ENCODE measurements around the gene DPYSL5. TPM values are rescaled to one million over a fixed set of nuclear protein-coding genes. Genes with fewer than 3 reads are reported as not detected.

Gene DPYSL5
- total and polyA plus RNA-seq, 2 of the 13 experiments (the other 11 are each of a cell fraction or from before 2014, with no cell fraction given): 0.15 TPM; not detected in 1

DNA sequence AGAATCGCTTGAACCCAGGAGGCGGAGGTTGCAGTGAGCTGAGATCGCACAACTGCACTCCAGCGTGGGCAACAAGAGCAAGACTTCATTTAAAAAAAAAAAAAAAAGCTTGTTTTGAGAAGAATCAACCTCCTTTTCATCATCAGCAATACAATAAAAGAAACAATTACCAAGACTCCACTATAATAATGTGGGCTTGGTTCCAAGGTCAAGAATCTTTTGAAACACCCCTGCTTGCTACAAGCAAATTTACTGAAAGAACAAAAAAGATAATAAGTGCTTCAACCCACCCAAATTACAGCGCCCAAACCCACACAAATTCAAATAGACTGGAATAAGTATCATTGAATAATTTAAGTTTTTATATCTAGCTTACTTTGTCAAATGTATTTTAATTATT lies 88.9 kb downstream of the DPYSL5 start:
- Histone ChIP-seq H3K9ac (ENCODE audit: insufficient read depth, low read depth, low read length) (no peak overlapping the region), H3K4me2 (ENCODE audit: low read depth, low read length) (no peak overlapping the region), H4K20me1 (ENCODE audit: insufficient read depth, low read length) (no peaks in the 10 kb centered on the region), H3K4me3 (replicated peaks in 1 of 3; ENCODE audit: insufficient read depth in 1 of 3, low read depth in 2 of 3, low read length in 3 of 3) (no peak overlapping the region), H3K27ac (ENCODE audit: extremely low read length, insufficient read depth, low read length) (no peak overlapping the region), H3K27me3 (ENCODE audit: control insufficient read depth in 1 of 2, insufficient read depth in 2 of 2, low read length in 2 of 2) (peaks cover 9 to 53% of the 10 kb centered on the region in 2 experiments; a peak in 3 of 5 replicates), H3K9me3 (ENCODE audit: low read length) (no peaks in the 10 kb centered on the region), H3K79me2 (ENCODE audit: insufficient read depth, low read length) (no peaks in the 10 kb centered on the region), H3K4me1 (ENCODE audit: insufficient read depth, low read length) (peaks cover 12% of the 10 kb centered on the region), H2AFZ (ENCODE audit: low read length) (no peak overlapping the region), H3K36me3 (replicated peaks in 1 of 2; ENCODE audit: control insufficient read depth in 1 of 2, insufficient read depth in 2 of 2, low read length in 2 of 2) (no peaks in the 10 kb centered on the region)
- no peak for FAIRE-seq
- ChIA-PET POLR2A (interaction anchor here (1.2 kb wide), 1 partner anchor 11 kb away, joined by 4 read pairs; no protein-coding TSS in a partner anchor), CTCF (ENCODE audit: low intra/inter-chr PET ratio, low total read pairs) (no interaction called here)
- in situ Hi-C loops (cut with HindIII; ENCODE audit: extremely low pct_ligation_motif_present, low pct_unique_long_range_greater_than_20kb): no loop called here
- intact Hi-C loops (cut with micrococcal nuclease; ENCODE audit: unreplicated experiment): no loop called here
- TF ChIP-seq ZNF225 (CRISPR knock-in tag; IDR thresholded peaks at IDR 0.05) (no peak), PLRG1 (conservative IDR thresholded peaks at IDR 0.05) (no peak), MATR3 (CRISPR knock-in tag; IDR thresholded peaks at IDR 0.05) (no peak), ZNF652 (CRISPR knock-in tag; IDR thresholded peaks at IDR 0.05; ENCODE audit: borderline replicate concordance, low read depth) (no peak), FOSL2 (CRISPR knock-in tag; IDR thresholded peaks at IDR 0.05) (no peak), ZNF10 (CRISPR knock-in tag; IDR thresholded peaks at IDR 0.05; ENCODE audit: borderline replicate concordance, low read depth) (no peak), HDAC2 (CRISPR knock-in tag; IDR thresholded peaks at IDR 0.05) (no peak), NCOA5 (CRISPR knock-in tag; IDR thresholded peaks at IDR 0.05) (no peak), ERF (CRISPR knock-in tag; IDR thresholded peaks at IDR 0.05) (no peak), SMAD9 (CRISPR knock-in tag; IDR thresholded peaks at IDR 0.05) (no peak), KLF6 (CRISPR knock-in tag; IDR thresholded peaks at IDR 0.05) (no peak)
- TF ChIP-seq, protein P1, sequence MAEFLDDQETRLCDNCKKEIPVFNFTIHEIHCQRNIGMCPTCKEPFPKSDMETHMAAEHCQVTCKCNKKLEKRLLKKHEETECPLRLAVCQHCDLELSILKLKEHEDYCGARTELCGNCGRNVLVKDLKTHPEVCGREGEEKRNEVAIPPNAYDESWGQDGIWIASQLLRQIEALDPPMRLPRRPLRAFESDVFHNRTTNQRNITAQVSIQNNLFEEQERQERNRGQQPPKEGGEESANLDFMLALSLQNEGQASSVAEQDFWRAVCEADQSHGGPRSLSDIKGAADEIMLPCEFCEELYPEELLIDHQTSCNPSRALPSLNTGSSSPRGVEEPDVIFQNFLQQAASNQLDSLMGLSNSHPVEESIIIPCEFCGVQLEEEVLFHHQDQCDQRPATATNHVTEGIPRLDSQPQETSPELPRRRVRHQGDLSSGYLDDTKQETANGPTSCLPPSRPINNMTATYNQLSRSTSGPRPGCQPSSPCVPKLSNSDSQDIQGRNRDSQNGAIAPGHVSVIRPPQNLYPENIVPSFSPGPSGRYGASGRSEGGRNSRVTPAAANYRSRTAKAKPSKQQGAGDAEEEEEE (CRISPR knock-in tag; IDR thresholded peaks at IDR 0.05; ENCODE audit: borderline replicate concordance): no peak
- TF ChIP-seq, protein P2, sequence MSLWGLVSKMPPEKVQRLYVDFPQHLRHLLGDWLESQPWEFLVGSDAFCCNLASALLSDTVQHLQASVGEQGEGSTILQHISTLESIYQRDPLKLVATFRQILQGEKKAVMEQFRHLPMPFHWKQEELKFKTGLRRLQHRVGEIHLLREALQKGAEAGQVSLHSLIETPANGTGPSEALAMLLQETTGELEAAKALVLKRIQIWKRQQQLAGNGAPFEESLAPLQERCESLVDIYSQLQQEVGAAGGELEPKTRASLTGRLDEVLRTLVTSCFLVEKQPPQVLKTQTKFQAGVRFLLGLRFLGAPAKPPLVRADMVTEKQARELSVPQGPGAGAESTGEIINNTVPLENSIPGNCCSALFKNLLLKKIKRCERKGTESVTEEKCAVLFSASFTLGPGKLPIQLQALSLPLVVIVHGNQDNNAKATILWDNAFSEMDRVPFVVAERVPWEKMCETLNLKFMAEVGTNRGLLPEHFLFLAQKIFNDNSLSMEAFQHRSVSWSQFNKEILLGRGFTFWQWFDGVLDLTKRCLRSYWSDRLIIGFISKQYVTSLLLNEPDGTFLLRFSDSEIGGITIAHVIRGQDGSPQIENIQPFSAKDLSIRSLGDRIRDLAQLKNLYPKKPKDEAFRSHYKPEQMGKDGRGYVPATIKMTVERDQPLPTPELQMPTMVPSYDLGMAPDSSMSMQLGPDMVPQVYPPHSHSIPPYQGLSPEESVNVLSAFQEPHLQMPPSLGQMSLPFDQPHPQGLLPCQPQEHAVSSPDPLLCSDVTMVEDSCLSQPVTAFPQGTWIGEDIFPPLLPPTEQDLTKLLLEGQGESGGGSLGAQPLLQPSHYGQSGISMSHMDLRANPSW (CRISPR knock-in tag; IDR thresholded peaks at IDR 0.05; ENCODE audit: borderline replicate concordance): no peak
- no peak for ATAC-seq
- BruUV-seq (replicated peaks): no TSS peak
- DNase-seq (ENCODE audit: low spot score): no peak
- WGBS (ENCODE audit: low lambda C conversion rate): 41% methylated on average over 5 of the region's 5 CpGs

Data from HepG2 (cell line).